ENCODE data around the gene ANKRD2.

The ANKRD2 gene

GRCh38 chr10:97585439-97585811, 12.8 kb downstream of the ANKRD2 start:
- TF ChIP-seq CTCF (IDR thresholded peaks at IDR 0.05; ENCODE audit: low read depth, low read length, missing control alignments) = no peak
- no peak overlapping the region for H3K4me3 ChIP-seq (ENCODE audit: low read depth, low read length)
- DNase-seq (ENCODE audit: low read depth) = no peak

GRCh38 chr10:97587183-97587582, 14.6 kb downstream of the ANKRD2 start:
- H3K4me3 ChIP-seq (ENCODE audit: low read depth, low read length) = no peak overlapping the region
- no peak for DNase-seq (ENCODE audit: low read depth)
- no peak for TF ChIP-seq CTCF (IDR thresholded peaks at IDR 0.05; ENCODE audit: low read depth, low read length, missing control alignments)

GRCh38 chr10:97589479-97589878, 16.9 kb downstream of the ANKRD2 start, which contains the start of gene C10orf62:
Gene C10orf62, plus strand, starts transcription at chr10:97589721. Its CDS starts 177 bp downstream, at chr10:97589898.
- no peak for DNase-seq (ENCODE audit: low read depth)
- no peak for TF ChIP-seq CTCF (IDR thresholded peaks at IDR 0.05; ENCODE audit: low read depth, low read length, missing control alignments)
- H3K4me3 ChIP-seq (ENCODE audit: low read depth, low read length) = no peak within 1 kb of the TSS

GRCh38 chr10:97590082-97590747, 17.6 kb downstream of the ANKRD2 start:
- no peak for TF ChIP-seq CTCF (IDR thresholded peaks at IDR 0.05; ENCODE audit: low read depth, low read length, missing control alignments)

GRCh38 chr10:97590748-97591495, 18.3 kb downstream of the ANKRD2 start:
- H3K4me3 ChIP-seq (ENCODE audit: low read depth, low read length) = no peak overlapping the region
- no peak for DNase-seq (ENCODE audit: low read depth)
- TF ChIP-seq CTCF (IDR thresholded peaks at IDR 0.05; ENCODE audit: low read depth, low read length, missing control alignments) = no peak

More at GRCh38 chr10:97590082-97590747, 17.6 kb downstream of the ANKRD2 start:
- no peak for DNase-seq (ENCODE audit: low read depth)
- no peak overlapping the region for H3K4me3 ChIP-seq (ENCODE audit: low read depth, low read length)

- no peak for DNase-seq (ENCODE audit: low read depth)
These were observed 20.8 kb downstream of the ANKRD2 start for GRCh38 chr10:97593421-97593820.

More at GRCh38 chr10:97593421-97593820, 20.8 kb downstream of the ANKRD2 start:
- H3K4me3 ChIP-seq (ENCODE audit: low read depth, low read length) = no peak overlapping the region
- TF ChIP-seq CTCF (IDR thresholded peaks at IDR 0.05; ENCODE audit: low read depth, low read length, missing control alignments) = no peak
